H9 (cell line): Measurements from ENCODE around the gene THSD4. TPM values are rescaled to one million over a fixed set of nuclear protein-coding genes. Genes with fewer than 3 reads are reported as not detected.

Experiments
- DNase-seq: peaks from one replicate; pipeline ENCODE4 v3.0.0-alpha.2; 2017
- H2AFZ ChIP-seq: one replicate; pipeline ENCODE4 v1.6.1; 2013; ENCODE audit warnings: mild to moderate bottlenecking, low read length, control low read depth, moderate library complexity
- H2AK5ac ChIP-seq: 2 replicates; pipeline ENCODE4 v1.6.1; 2013; ENCODE audit warnings: low read length, control low read depth, mixed read lengths; ENCODE audit not compliant: insufficient read length
- H2BK120ac ChIP-seq: one replicate; pipeline ENCODE4 v1.6.1; 2013; ENCODE audit warnings: low read depth, mild to moderate bottlenecking, low read length, control low read depth, inconsistent platforms; ENCODE audit not compliant: poor library complexity, severe bottlenecking
- H2BK12ac ChIP-seq: 2 replicates; pipeline ENCODE4 v1.6.1; 2013; ENCODE audit warnings: low read length, control low read depth, mixed read lengths, low read depth; ENCODE audit not compliant: insufficient read length
- H2BK15ac ChIP-seq: 2 replicates; pipeline ENCODE4 v1.6.1; 2013; ENCODE audit warnings: low read depth, low read length, control low read depth
- H2BK20ac ChIP-seq: one replicate; pipeline ENCODE4 v1.6.1; 2013; ENCODE audit warnings: low read depth, mild to moderate bottlenecking, low read length, control low read depth, inconsistent platforms; ENCODE audit not compliant: poor library complexity, severe bottlenecking
- H2BK5ac ChIP-seq: 2 replicates; pipeline ENCODE4 v1.6.1; 2013; ENCODE audit warnings: low read length, control low read depth, mixed read lengths; ENCODE audit not compliant: insufficient read length
- H3K14ac ChIP-seq: 2 replicates; pipeline ENCODE4 v1.6.1; 2013; ENCODE audit warnings: low read length, control low read depth; ENCODE audit not compliant: insufficient read depth
- H3K18ac ChIP-seq: 2 replicates; pipeline ENCODE4 v1.6.1; 2013; ENCODE audit warnings: low read depth, mild to moderate bottlenecking, mixed read lengths, low read length, control low read depth; ENCODE audit not compliant: insufficient read length
- H3K23ac ChIP-seq: 2 replicates; pipeline ENCODE4 v1.6.1; 2013; ENCODE audit warnings: low read length, control low read depth, mixed read lengths, low read depth; ENCODE audit not compliant: insufficient read length
- H3K23me2 ChIP-seq: 2 replicates; pipeline ENCODE4 v1.6.1; 2013; ENCODE audit warnings: low read depth, mild to moderate bottlenecking, mixed read lengths, low read length, control low read depth; ENCODE audit not compliant: insufficient read length, poor library complexity, severe bottlenecking
- H3K27ac ChIP-seq: 2 replicates; pipeline ENCODE4 v1.5.1; 2013; ENCODE audit warnings: low read length, control low read depth, mixed read lengths, low read depth; ENCODE audit not compliant: insufficient read length
- H3K27me3 ChIP-seq: 2 replicates; pipeline ENCODE4 v1.6.1; 2013; ENCODE audit warnings: low read length, control low read depth, inconsistent platforms; ENCODE audit not compliant: insufficient read depth
- H3K4ac ChIP-seq: 2 replicates; pipeline ENCODE4 v1.6.1; 2013; ENCODE audit warnings: low read depth, mild to moderate bottlenecking, control low read depth, inconsistent platforms, low read length, moderate library complexity
- H3K4me1 ChIP-seq: 2 replicates; pipeline ENCODE4 v1.6.1; 2013; ENCODE audit warnings: low read length, control low read depth, inconsistent platforms; ENCODE audit not compliant: insufficient read depth
- H3K4me2 ChIP-seq: 2 replicates; pipeline ENCODE4 v1.6.1; 2013; ENCODE audit warnings: low read length, control low read depth, mixed read lengths; ENCODE audit not compliant: insufficient read length, insufficient read depth
- H3K56ac ChIP-seq: 2 replicates; pipeline ENCODE4 v1.6.1; 2013; ENCODE audit warnings: low read depth, mild to moderate bottlenecking, mixed read lengths, low read length, control low read depth; ENCODE audit not compliant: insufficient read length
- H3K79me1 ChIP-seq: 2 replicates; pipeline ENCODE4 v1.6.1; 2013; ENCODE audit warnings: low read depth, mild to moderate bottlenecking, moderate library complexity, low read length, control low read depth, inconsistent platforms; ENCODE audit not compliant: insufficient read depth, poor library complexity, severe bottlenecking
- H3K79me2 ChIP-seq: 2 replicates; pipeline ENCODE4 v1.6.1; 2013; ENCODE audit warnings: low read length, control low read depth, inconsistent platforms; ENCODE audit not compliant: insufficient read depth
- H3K9ac ChIP-seq: 2 replicates; pipeline ENCODE4 v1.6.1; 2013; ENCODE audit warnings: low read length, control low read depth, mixed read lengths; ENCODE audit not compliant: insufficient read length; ENCODE audit errors: extremely low read depth
- H3K9me3 ChIP-seq: one replicate; pipeline ENCODE4 v1.6.1; 2013; ENCODE audit warnings: low read depth, low read length, inconsistent platforms; ENCODE audit not compliant: control insufficient read depth
- H3T11ph ChIP-seq: one replicate; pipeline ENCODE4 v1.6.1; 2013; ENCODE audit warnings: mild to moderate bottlenecking, low read length, control low read depth, inconsistent platforms
- H4K20me1 ChIP-seq: one replicate; pipeline ENCODE4 v1.6.1; 2013; ENCODE audit not compliant: control insufficient read depth, insufficient read length, insufficient read depth
- H4K5ac ChIP-seq: 2 replicates; pipeline ENCODE4 v1.6.1; 2013; ENCODE audit warnings: low read depth, mild to moderate bottlenecking, mixed read lengths, low read length, control low read depth; ENCODE audit not compliant: insufficient read length
- H4K8ac ChIP-seq: replicated peaks from 2 replicates; pipeline ENCODE4 v1.6.1; 2013; ENCODE audit warnings: low read length, control low read depth, mixed read lengths, low read depth; ENCODE audit not compliant: insufficient read length
- H4K91ac ChIP-seq: 2 replicates; pipeline ENCODE4 v1.6.1; 2013; ENCODE audit warnings: low read depth, mild to moderate bottlenecking, moderate library complexity, mixed read lengths, low read length, control low read depth; ENCODE audit not compliant: insufficient read length
- H3K27ac Mint-ChIP-seq, 3 experiments: 2 replicates in 2 of 3; 3 replicates in 1 of 3; pipeline ENCODE4 v1.8.0; 2020 to 2021; ENCODE audit warnings: mixed read lengths in 3 of 3, mild to moderate bottlenecking in 1 of 3, moderate library complexity in 1 of 3
- H3K27me3 Mint-ChIP-seq: 2 replicates; pipeline ENCODE4 v1.8.0; 2021; ENCODE audit warnings: low read depth, mild to moderate bottlenecking, moderate library complexity, mixed read lengths
- H3K36me3 Mint-ChIP-seq, 3 experiments: 2 replicates in 2 of 3; 3 replicates in 1 of 3; pipeline ENCODE4 v1.8.0; 2020 to 2021; ENCODE audit warnings: low read depth in 3 of 3, mixed read lengths in 3 of 3; ENCODE audit not compliant: insufficient read depth in 1 of 3
- H3K4me1 Mint-ChIP-seq, 2 experiments: 2 replicates each; pipeline ENCODE4 v1.8.0; 2020; ENCODE audit warnings: mixed read lengths in 2 of 2
- H3K4me3 Mint-ChIP-seq, 2 experiments: 2 replicates in 1 of 2; 3 replicates in 1 of 2; pipeline ENCODE4 v1.8.0; 2020 to 2021; ENCODE audit warnings: mild to moderate bottlenecking in 2 of 2, mixed read lengths in 2 of 2, moderate library complexity in 1 of 2
- H3K9me3 Mint-ChIP-seq, 2 experiments: 2 replicates in 1 of 2; 3 replicates in 1 of 2; pipeline ENCODE4 v1.8.0; 2020; ENCODE audit warnings: mild to moderate bottlenecking in 2 of 2, mixed read lengths in 2 of 2, moderate library complexity in 1 of 2
- CTCF ChIP-seq: fragments of 200-600 bp; sonication (generic); conservative IDR thresholded peaks from 3 replicates; pipeline ENCODE4 v1.8.0; 2021; ENCODE audit warnings: antibody characterized with exemption, mild to moderate bottlenecking
- WGBS: extraction: QIAGEN DNeasy Blood & Tissue Kit; methylation state at CpG from one replicate; pipeline ENCODE4 v1.1.7; 2013; ENCODE audit warnings: missing lambda C conversion rate, low lambda C conversion rate, mixed read lengths; ENCODE audit not compliant: insufficient read length; ENCODE audit errors: extremely low coverage; 5-methylcytosine and 5-hydroxymethylcytosine counted together
- total RNA-seq: library from RNA; stranded (reverse); gene quantifications from 2 replicates; pipeline ENCODE4 v1.2.1, GENCODE V29; 2021

Gene THSD4
- total RNA-seq, 1 experiment from 2014 or later, result 5.5 TPM

GRCh38 chr15:71638876-71639275, 523.6 kb downstream of the THSD4 start:
- Histone ChIP-seq H3K23ac (no peak overlapping the region), H3K18ac (no peak overlapping the region), H3K9me3 (no peaks in the 10 kb centered on the region), H2AK5ac (no peak overlapping the region), H2BK5ac (no peak overlapping the region), H3K4me1 (peaks cover 9% of the 10 kb centered on the region), H3T11ph (no peak overlapping the region), H3K27me3 (no peaks in the 10 kb centered on the region), H2AFZ (no peak overlapping the region), H2BK20ac (no peak overlapping the region), H2BK12ac (no peak overlapping the region), H3K56ac (no peak overlapping the region), H3K14ac (no peak overlapping the region), H3K79me1 (no peaks in the 10 kb centered on the region), H3K79me2 (no peaks in the 10 kb centered on the region), H3K27ac (no peak overlapping the region), H3K9ac (no peak overlapping the region), H4K5ac (no peak overlapping the region), H3K23me2 (no peaks in the 10 kb centered on the region), H2BK15ac (no peak overlapping the region), H2BK120ac (no peak overlapping the region), H3K4ac (no peak overlapping the region), H4K8ac (no peak overlapping the region), H4K91ac (no peak overlapping the region), H3K4me2 (no peak overlapping the region), H4K20me1 (no peaks in the 10 kb centered on the region)
- no peaks in the 10 kb centered on the region; a peak in 3 of 7 replicates for H3K36me3 Mint-ChIP-seq
- WGBS, result no CpG with 5 or more reads among the region's 1 CpG
- no peak for DNase-seq
- no peaks in the 10 kb centered on the region for H3K9me3 Mint-ChIP-seq
- no peaks in the 10 kb centered on the region for H3K27me3 Mint-ChIP-seq
- no peak overlapping the region for H3K4me3 Mint-ChIP-seq
- peaks cover 15 to 24% of the 10 kb centered on the region in 2 experiments for H3K4me1 Mint-ChIP-seq
- no peak overlapping the region for H3K27ac Mint-ChIP-seq
- TF ChIP-seq CTCF, result no peak
